HUES64 (cell line): ENCODE results near the gene AMBRA1.
A peak's percentile ranks its signal among the peaks of the same experiment; 100 is the strongest.

ENCODE experiments used
- H3K27ac ChIP-seq: 2 replicates; pipeline ENCODE4 v1.7.0; 2013; ENCODE audit warnings: low read depth, low read length, inconsistent platforms
- H3K27me3 ChIP-seq: 2 replicates; pipeline ENCODE4 v1.6.1; 2013; ENCODE audit warnings: mild to moderate bottlenecking, low read length; ENCODE audit not compliant: insufficient read depth
- H3K36me3 ChIP-seq: 2 replicates; pipeline ENCODE4 v1.6.1; 2013; ENCODE audit warnings: mild to moderate bottlenecking, low read length; ENCODE audit not compliant: insufficient read depth
- H3K4me1 ChIP-seq: 2 replicates; pipeline ENCODE4 v1.6.1; 2013; ENCODE audit warnings: mild to moderate bottlenecking, low read length, moderate library complexity; ENCODE audit not compliant: insufficient read depth
- H3K4me3 ChIP-seq: 2 replicates; pipeline ENCODE4 v1.5.1; 2013; ENCODE audit warnings: mild to moderate bottlenecking, low read length, moderate library complexity
- H3K9ac ChIP-seq: 2 replicates; pipeline ENCODE4 v1.6.1; 2013; ENCODE audit warnings: mild to moderate bottlenecking, low read depth, low read length
- H3K9me3 ChIP-seq: 2 replicates; pipeline ENCODE4 v1.6.1; 2013; ENCODE audit warnings: low read depth, low read length; ENCODE audit not compliant: insufficient read depth
- WGBS: fragments of 150-250, 120-280 bp; methylation state at CpG from one replicate; pipeline ENCODE4 v1.1.7; 2013; ENCODE audit warnings: missing lambda C conversion rate; 5-methylcytosine and 5-hydroxymethylcytosine counted together

AMBRA1 gene

DNA sequence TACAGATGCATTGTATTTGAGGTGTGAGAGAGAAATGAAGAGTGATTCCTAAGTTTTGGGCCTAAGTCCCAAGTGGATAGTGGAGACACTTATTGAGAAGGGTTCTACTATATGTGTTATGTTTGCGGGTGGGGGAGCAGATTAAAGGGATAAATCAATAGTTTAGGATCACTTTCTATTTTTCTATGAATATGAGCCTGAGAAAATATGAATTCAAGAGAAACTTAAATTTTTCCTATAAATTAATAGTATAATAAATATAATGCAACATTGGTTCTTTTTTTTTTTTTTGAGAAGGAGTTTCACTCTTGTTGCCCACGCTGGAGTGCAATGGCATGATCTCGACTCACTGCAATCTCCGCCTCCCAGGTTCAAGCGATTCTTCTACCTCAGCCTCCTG lies 31.3 kb downstream of the AMBRA1 start:
- Histone ChIP-seq H3K9ac (no peak overlapping the region), H3K27me3 (no peaks in the 10 kb centered on the region), H3K4me3 (no peak overlapping the region), H3K27ac (no peak overlapping the region), H3K36me3 (no peaks in the 10 kb centered on the region), H3K9me3 (no peaks in the 10 kb centered on the region), H3K4me1 (peaks cover 3% of the 10 kb centered on the region; the same call in 1 of the 2 replicates)
- WGBS, result 94% methylated on average over 5 of the region's 5 CpGs

DNA sequence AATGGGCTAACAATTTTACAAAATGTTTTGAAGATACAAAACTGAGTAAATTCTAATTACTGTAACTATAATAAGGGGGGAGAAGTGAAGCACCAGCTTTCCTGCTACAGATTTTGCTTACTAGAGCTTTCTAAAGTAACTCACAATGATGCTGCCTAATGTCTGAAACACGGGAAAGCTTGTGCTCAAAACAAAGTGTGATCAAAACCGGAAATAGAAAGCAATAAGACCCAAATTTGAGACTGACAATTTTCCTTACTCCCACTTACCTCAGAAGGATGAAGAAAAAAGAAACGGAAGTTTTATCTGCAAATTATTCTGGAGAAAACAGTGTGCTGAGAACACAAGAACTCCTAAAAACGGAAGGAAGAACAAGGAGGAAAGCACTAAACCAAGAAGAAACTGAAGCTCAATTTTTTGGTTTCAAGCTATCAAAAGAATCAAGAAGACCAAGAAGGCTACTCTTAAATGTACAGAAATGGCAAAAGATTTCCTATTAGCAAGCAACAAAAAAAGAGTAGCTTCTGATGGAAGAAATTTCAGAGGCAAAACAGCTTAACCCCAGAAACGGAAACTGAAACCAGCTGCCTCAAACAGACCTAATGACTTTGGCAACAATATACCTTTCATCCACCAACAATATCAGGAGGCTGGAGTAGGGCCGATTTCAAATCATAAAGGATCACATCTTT lies 33.4 kb downstream of the AMBRA1 start:
- no peaks in the 10 kb centered on the region for H3K36me3 ChIP-seq
- no peaks in the 10 kb centered on the region for H3K9me3 ChIP-seq
- H3K4me3 ChIP-seq, result no peak overlapping the region
- H3K4me1 ChIP-seq, result peaks cover 8% of the 10 kb centered on the region; the same call in 1 of the 2 replicates
- 91% methylated on average over 6 of the region's 6 CpGs for WGBS
- H3K27ac ChIP-seq, result no peak overlapping the region
- no peaks in the 10 kb centered on the region for H3K27me3 ChIP-seq
- no peak overlapping the region for H3K9ac ChIP-seq

DNA sequence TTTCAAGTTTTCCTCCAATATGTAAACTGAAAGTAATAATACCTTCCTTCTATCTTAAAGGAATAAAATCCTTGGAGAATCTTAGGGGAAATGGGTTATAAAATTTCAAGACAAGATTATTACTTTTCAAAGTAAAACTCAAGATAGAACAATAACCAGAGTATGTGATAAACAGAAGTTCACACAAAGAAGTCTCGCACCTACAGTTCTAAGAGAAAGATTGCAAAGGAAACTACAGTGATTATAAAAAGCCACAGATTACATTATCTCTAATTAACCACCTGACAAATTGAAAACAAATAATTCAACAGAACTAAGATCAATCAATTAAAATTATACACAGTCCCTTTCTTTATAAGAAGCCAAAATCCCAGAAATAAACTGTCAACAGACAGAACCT lies 34.0 kb downstream of the AMBRA1 start:
- H3K27ac ChIP-seq, result no peak overlapping the region
- peaks cover 14% of the 10 kb centered on the region for H3K4me1 ChIP-seq
- no peak overlapping the region for H3K9ac ChIP-seq

DNA sequence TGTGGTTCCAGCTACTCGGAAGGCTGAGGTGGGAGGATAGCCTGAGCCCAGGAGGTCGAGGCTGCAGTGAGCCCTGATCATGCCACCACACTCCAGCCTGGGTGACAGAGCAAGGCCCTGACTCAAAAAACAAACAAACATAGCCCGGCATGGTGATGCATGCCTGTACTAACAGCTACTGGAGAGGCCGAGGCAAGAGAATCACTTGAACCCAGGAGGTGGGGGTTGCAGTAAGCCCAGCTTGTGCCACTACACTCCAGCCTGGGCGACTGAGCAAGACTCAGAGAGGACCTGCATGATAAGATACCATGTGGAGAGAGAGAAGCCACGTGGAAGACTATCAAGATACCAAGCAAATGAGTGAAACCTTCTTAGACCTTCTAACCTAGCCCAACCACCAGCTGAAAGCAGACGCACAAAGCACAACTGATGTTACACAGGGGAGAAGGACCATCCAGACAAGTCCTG lies 36.1 kb downstream of the AMBRA1 start:
- Histone ChIP-seq H3K27ac (no peak overlapping the region), H3K36me3 (no peaks in the 10 kb centered on the region), H3K27me3 (no peaks in the 10 kb centered on the region), H3K4me3 (no peak overlapping the region), H3K9ac (no peak overlapping the region), H3K4me1 (peaks cover 27% of the 10 kb centered on the region), H3K9me3 (no peaks in the 10 kb centered on the region)
- WGBS, result 82% methylated on average over 7 of the region's 7 CpGs

More for the DNA sequence above, 34.0 kb downstream of the AMBRA1 start:
- H3K27me3 ChIP-seq, result no peaks in the 10 kb centered on the region
- no peaks in the 10 kb centered on the region for H3K36me3 ChIP-seq
- 78% methylated on average over 1 of the region's 1 CpG for WGBS
- H3K4me3 ChIP-seq, result no peak overlapping the region
- H3K9me3 ChIP-seq, result no peaks in the 10 kb centered on the region

DNA sequence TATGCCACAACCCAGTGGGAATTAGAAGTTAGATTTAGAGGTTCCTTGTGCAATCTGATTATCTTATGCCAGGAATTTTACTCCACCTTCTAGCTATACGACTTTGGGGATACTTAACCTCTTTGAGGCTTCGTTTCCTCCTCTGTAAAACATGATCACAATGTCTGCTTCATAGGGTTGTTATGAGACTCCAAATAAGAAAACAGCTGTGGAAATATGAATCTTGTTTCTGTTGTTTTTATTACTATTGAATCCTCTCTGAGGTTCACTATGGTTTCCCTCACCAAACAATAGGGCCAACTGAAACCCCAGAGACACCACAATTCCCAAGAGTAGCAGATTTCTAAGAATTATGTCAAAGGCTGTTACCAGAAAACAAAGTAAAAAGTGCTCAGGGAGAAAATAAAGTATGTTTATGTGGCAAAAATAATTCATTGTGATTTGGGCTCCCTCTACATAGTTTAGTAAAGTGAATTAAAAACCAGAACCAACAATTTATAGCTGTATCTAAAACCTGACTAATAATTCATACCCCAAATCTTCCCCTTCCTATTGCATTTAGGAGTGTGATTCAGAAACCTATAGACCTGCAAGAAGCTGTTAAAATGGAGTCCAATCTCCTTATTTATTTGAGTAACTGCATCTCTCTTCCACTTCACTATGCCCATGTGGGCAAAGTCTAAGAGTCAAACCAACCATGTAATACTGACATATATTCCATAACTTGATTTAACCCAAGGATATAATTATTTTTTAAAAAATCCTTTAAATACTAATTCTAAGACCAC lies 38.4 kb downstream of the AMBRA1 start:
- no peaks in the 10 kb centered on the region for H3K9me3 ChIP-seq
- H3K27ac ChIP-seq, result peak overlapping the region; percentile 62
- H3K9ac ChIP-seq, result no peak overlapping the region
- H3K27me3 ChIP-seq, result no peaks in the 10 kb centered on the region
- H3K4me3 ChIP-seq, result no peak overlapping the region
- whole genome bisulfite sequencing, result 90% methylated on average over 2 of the region's 2 CpGs
- H3K36me3 ChIP-seq, result no peaks in the 10 kb centered on the region
- H3K4me1 ChIP-seq, result peaks cover 27% of the 10 kb centered on the region

DNA sequence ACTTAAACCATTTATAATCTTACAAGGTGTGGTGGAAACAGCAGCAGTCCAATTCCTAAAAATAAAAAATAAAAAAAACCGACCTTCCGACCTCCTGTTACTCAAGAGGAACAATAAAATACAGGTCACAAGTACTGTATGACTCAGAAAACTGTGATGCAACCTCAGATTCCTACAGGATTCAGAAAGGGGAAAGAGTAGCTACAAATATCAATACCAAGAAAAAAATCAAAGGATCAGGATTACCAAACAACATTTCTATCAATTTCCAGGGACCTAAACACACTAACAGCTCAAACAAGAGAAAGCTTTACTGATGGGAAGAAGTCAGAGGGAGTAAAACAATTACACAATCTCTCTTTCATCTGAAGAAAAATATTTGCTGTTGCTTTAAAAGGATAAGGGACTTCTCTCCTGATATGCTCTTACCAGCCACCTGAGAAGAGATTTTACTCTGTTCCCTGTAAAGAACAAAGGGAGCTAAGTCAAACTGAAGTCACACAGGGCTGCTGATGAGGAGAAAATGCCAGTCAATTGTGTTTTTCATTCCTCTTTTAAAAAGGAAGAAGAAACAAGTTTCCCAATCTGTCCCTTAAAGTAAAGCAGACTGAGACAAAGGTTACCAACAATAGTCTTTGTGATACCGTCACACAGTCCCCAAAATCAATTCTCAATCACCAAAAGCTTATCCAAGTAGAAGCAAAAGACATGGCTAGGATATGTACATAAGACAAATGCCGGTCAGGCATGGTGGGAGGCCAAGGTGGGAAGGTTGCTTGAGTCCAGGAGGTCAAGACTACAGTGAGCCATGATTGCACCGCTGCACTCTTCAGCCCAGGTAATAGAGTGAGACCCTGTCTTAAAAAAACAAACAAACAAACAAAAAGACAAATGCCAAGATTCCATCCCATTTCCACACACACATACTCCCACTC lies 39.3 kb downstream of the AMBRA1 start:
- Histone ChIP-seq H3K4me1 (peaks cover 24% of the 10 kb centered on the region), H3K27me3 (no peaks in the 10 kb centered on the region), H3K27ac (peak overlapping the region; percentile 62), H3K9me3 (no peaks in the 10 kb centered on the region), H3K36me3 (no peaks in the 10 kb centered on the region), H3K9ac (peak overlapping the region; percentile 59; the same call in 1 of the 2 replicates), H3K4me3 (no peak overlapping the region; the same call in 1 of the 2 replicates)
- 42% methylated on average over 5 of the region's 5 CpGs for WGBS

DNA sequence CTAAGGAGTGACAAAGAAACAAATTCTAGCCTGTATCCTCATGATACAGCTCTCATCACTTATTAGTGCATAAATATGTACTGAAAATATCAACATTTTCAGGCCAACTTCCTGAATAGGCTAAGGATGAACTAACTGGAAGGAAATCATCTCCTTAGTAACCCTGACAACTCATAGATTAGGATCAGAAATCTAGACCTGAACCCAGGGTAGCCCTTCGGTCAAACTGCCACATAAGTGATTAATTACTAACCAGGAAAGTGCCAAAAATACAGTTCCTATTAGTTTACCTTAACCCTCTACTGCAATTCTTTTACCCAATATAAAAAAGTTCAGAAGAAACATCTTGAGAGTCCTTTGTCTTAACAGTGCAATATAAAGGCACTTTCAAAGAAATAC lies 40.0 kb downstream of the AMBRA1 start:
- peak overlapping the region; percentile 62 for H3K27ac ChIP-seq
- no peak overlapping the region for H3K4me3 ChIP-seq
- WGBS, result 75% methylated on average over 1 of the region's 1 CpG
- H3K4me1 ChIP-seq, result peaks cover 24% of the 10 kb centered on the region
- H3K9me3 ChIP-seq, result no peaks in the 10 kb centered on the region
- no peaks in the 10 kb centered on the region for H3K36me3 ChIP-seq
- no peaks in the 10 kb centered on the region for H3K27me3 ChIP-seq
- no peak overlapping the region for H3K9ac ChIP-seq

DNA sequence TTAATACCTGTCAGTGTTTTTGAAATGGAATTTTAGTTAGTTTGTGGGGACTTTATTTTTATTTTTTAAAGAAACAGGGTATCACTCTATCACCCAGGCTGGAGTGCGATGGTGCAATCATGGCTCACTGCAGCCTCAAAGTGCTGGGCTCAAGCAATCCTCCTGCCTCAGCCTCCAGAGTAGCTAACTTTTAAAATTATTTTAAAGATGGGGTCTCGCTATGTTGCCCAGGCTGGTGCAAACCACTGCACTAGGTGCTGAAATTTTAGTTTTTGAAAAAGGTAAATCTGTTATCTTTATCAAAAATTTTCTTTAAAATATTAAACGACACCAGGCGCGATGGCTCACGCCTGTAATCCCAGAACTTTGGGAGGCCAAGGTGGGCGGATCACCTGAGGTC lies 42.6 kb downstream of the AMBRA1 start:
- Histone ChIP-seq H3K9me3 (no peaks in the 10 kb centered on the region), H3K4me1 (peaks cover 24% of the 10 kb centered on the region), H3K9ac (no peak overlapping the region), H3K36me3 (peaks cover 18% of the 10 kb centered on the region), H3K4me3 (no peak overlapping the region), H3K27me3 (no peaks in the 10 kb centered on the region), H3K27ac (no peak overlapping the region)
- WGBS, result 99% methylated on average over 7 of the region's 7 CpGs

DNA sequence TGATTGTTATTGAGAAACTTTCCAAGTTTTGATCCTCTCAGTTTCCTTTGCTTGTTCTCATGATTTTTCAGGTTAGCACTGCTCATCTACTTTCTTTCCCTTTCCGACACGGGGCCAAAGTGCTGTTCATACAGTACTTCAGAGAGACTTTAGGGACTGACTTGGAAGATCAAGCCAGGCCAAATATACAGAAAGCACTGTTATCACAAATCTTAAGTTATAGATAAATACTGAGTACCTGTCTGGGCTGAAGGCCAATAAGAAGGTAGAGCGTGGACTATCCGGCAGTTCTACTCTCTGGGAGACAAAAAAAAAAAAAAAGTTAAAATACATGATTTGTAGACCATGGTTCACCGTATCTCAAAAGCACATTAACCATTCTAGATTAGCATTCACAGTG lies 46.2 kb downstream of the AMBRA1 start:
- H3K27me3 ChIP-seq, result no peaks in the 10 kb centered on the region
- H3K9ac ChIP-seq, result no peak overlapping the region
- no peaks in the 10 kb centered on the region for H3K4me1 ChIP-seq
- no peaks in the 10 kb centered on the region for H3K9me3 ChIP-seq
- no peak overlapping the region for H3K4me3 ChIP-seq
- H3K36me3 ChIP-seq, result peaks cover 51% of the 10 kb centered on the region
- H3K27ac ChIP-seq, result no peak overlapping the region
- WGBS, result 86% methylated on average over 3 of the region's 5 CpGs

DNA sequence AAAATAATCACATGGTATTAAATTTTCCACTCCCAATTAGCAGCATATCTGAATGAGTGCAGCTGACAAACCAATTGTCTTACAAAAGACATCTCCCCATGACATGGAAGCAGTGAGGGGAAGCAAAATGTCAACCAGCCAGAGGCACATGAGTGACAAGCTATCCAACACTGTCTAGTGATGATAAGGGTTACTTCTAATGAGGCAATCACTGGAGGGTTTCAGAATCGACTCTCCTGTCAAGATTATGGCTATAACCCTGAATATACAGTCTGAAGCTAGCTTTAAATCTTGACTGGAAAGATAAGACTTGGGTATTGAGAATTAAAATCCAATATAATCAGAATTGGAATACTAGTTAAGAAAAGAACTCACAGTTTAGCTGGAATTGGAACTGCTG lies 50.3 kb downstream of the AMBRA1 start:
- H3K36me3 ChIP-seq, result peaks cover 73% of the 10 kb centered on the region
- H3K9ac ChIP-seq, result no peak overlapping the region
- no peak overlapping the region for H3K4me3 ChIP-seq
- no peak overlapping the region for H3K27ac ChIP-seq
- no peaks in the 10 kb centered on the region for H3K27me3 ChIP-seq
- no peaks in the 10 kb centered on the region for H3K4me1 ChIP-seq
- WGBS, result 100% methylated on average over 1 of the region's 1 CpG
- H3K9me3 ChIP-seq, result no peaks in the 10 kb centered on the region
